ENCODE results near the gene NSUN5.

DNA sequence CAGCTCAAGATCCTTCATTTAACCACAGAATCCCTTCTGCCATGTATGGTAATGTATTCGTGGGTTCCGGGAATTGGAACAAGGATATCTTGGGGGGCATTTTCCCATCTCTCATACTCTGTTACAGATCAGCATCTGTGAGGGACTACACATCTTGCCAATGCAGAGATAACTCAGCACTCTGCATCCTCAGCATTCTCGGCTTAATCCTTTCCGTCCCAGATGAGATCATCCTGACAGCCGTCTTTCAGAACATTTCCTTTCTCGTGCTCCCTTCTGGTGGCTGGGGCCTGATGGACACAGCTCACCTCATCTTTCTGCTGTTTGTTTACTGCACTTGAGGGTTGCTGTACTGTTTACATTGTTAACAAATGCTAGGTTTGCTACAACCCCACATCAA is 44.6 kb upstream of the NSUN5 start:
- TF ChIP-seq, protein P1, sequence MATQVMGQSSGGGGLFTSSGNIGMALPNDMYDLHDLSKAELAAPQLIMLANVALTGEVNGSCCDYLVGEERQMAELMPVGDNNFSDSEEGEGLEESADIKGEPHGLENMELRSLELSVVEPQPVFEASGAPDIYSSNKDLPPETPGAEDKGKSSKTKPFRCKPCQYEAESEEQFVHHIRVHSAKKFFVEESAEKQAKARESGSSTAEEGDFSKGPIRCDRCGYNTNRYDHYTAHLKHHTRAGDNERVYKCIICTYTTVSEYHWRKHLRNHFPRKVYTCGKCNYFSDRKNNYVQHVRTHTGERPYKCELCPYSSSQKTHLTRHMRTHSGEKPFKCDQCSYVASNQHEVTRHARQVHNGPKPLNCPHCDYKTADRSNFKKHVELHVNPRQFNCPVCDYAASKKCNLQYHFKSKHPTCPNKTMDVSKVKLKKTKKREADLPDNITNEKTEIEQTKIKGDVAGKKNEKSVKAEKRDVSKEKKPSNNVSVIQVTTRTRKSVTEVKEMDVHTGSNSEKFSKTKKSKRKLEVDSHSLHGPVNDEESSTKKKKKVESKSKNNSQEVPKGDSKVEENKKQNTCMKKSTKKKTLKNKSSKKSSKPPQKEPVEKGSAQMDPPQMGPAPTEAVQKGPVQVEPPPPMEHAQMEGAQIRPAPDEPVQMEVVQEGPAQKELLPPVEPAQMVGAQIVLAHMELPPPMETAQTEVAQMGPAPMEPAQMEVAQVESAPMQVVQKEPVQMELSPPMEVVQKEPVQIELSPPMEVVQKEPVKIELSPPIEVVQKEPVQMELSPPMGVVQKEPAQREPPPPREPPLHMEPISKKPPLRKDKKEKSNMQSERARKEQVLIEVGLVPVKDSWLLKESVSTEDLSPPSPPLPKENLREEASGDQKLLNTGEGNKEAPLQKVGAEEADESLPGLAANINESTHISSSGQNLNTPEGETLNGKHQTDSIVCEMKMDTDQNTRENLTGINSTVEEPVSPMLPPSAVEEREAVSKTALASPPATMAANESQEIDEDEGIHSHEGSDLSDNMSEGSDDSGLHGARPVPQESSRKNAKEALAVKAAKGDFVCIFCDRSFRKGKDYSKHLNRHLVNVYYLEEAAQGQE (tag by site-specific recombination; IDR thresholded peaks at IDR 0.05), result no peak
- TF ChIP-seq ZNF266 (tag by site-specific recombination; IDR thresholded peaks at IDR 0.05; ENCODE audit: low read depth) (no peak), YY2 (tag by site-specific recombination; IDR thresholded peaks at IDR 0.05) (no peak), ZNF623 (tag by site-specific recombination; IDR thresholded peaks at IDR 0.05) (no peak), ZNF791 (tag by site-specific recombination; IDR thresholded peaks at IDR 0.05) (no peak), ZNF677 (tag by site-specific recombination; IDR thresholded peaks at IDR 0.05) (no peak), ZNF24 (tag by site-specific recombination; IDR thresholded peaks at IDR 0.05) (no peak), ZNF544 (tag by site-specific recombination; IDR thresholded peaks at IDR 0.05) (no peak), ZNF302 (tag by site-specific recombination; IDR thresholded peaks at IDR 0.05; ENCODE audit: low read depth) (no peak), ZNF140 (tag by site-specific recombination; IDR thresholded peaks at IDR 0.05) (no peak), ZNF530 (tag by site-specific recombination; IDR thresholded peaks at IDR 0.05; ENCODE audit: low read depth) (no peak), ZNF658 (tag by site-specific recombination; IDR thresholded peaks at IDR 0.05) (no peak)
- TF ChIP-seq, protein P2, sequence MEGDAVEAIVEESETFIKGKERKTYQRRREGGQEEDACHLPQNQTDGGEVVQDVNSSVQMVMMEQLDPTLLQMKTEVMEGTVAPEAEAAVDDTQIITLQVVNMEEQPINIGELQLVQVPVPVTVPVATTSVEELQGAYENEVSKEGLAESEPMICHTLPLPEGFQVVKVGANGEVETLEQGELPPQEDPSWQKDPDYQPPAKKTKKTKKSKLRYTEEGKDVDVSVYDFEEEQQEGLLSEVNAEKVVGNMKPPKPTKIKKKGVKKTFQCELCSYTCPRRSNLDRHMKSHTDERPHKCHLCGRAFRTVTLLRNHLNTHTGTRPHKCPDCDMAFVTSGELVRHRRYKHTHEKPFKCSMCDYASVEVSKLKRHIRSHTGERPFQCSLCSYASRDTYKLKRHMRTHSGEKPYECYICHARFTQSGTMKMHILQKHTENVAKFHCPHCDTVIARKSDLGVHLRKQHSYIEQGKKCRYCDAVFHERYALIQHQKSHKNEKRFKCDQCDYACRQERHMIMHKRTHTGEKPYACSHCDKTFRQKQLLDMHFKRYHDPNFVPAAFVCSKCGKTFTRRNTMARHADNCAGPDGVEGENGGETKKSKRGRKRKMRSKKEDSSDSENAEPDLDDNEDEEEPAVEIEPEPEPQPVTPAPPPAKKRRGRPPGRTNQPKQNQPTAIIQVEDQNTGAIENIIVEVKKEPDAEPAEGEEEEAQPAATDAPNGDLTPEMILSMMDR (tag by site-specific recombination; IDR thresholded peaks at IDR 0.05), result no peak
- TF ChIP-seq, protein P3, sequence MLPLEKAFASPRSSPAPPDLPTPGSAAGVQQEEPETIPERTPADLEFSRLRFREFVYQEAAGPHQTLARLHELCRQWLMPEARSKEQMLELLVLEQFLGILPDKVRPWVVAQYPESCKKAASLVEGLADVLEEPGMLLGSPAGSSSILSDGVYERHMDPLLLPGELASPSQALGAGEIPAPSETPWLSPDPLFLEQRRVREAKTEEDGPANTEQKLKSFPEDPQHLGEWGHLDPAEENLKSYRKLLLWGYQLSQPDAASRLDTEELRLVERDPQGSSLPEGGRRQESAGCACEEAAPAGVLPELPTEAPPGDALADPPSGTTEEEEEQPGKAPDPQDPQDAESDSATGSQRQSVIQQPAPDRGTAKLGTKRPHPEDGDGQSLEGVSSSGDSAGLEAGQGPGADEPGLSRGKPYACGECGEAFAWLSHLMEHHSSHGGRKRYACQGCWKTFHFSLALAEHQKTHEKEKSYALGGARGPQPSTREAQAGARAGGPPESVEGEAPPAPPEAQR (tag by site-specific recombination; IDR thresholded peaks at IDR 0.05), result no peak
